Keratinocyte (primary cell): ENCODE data around the gene CALCR. TPM values are rescaled to one million over a fixed set of nuclear protein-coding genes. Genes with fewer than 3 reads are reported as not detected.

Experiments used
- DNase-seq: peaks from one replicate; pipeline ENCODE4 v3.0.0-alpha.2; 2011; ENCODE audit warnings: low read depth, missing footprints, low spot score
- FAIRE-seq: peaks from 2 replicates; lab custom pipeline; 2011; peaks lifted over from hg19 to GRCh38; lab: Jason Lieb, UNC
- H2AFZ ChIP-seq: 2 replicates; pipeline ENCODE4 v1.6.0; 2012; ENCODE audit warnings: low read length, control low read depth, inconsistent platforms; ENCODE audit not compliant: control insufficient read depth
- H3K27ac ChIP-seq: 2 replicates; pipeline ENCODE4 v1.5.1; 2011; ENCODE audit warnings: low read length; ENCODE audit not compliant: control insufficient read depth, insufficient read depth
- H3K27me3 ChIP-seq: 3 replicates; pipeline ENCODE4 v1.6.0; 2011; ENCODE audit warnings: low read length; ENCODE audit not compliant: control insufficient read depth, insufficient read depth; ENCODE audit errors: extremely low read depth
- H3K36me3 ChIP-seq, 2 experiments: 2 replicates in 1 of 2; 3 replicates in 1 of 2; pipeline ENCODE4 v1.5.1; 2011; ENCODE audit warnings: low read length in 2 of 2, mild to moderate bottlenecking in 1 of 2; ENCODE audit not compliant: control insufficient read depth in 2 of 2, insufficient read depth in 2 of 2; ENCODE audit errors: extremely low read depth in 1 of 2
- H3K4me1 ChIP-seq: 3 replicates; pipeline ENCODE4 v1.5.1; 2011; ENCODE audit warnings: low read length; ENCODE audit not compliant: control insufficient read depth, insufficient read depth; ENCODE audit errors: extremely low read depth
- H3K4me2 ChIP-seq: 3 replicates; pipeline ENCODE4 v1.6.0; 2011; ENCODE audit warnings: low read depth, low read length; ENCODE audit not compliant: control insufficient read depth, insufficient read depth; ENCODE audit errors: extremely low read depth
- H3K4me3 ChIP-seq, 3 experiments: fragments of 200-600 bp in 1 of 3; sonication (generic) in 1 of 3; 2 replicates in 2 of 3; 3 replicates in 1 of 3; pipeline ENCODE4 v1.5.1; 2011 to 2016; ENCODE audit warnings: low read length in 3 of 3, mild to moderate bottlenecking in 3 of 3, control low read depth in 2 of 3, inconsistent platforms in 1 of 3, low read depth in 1 of 3, mixed read lengths in 1 of 3, mixed run types in 1 of 3, moderate library complexity in 1 of 3; ENCODE audit not compliant: control insufficient read depth in 2 of 3, insufficient read depth in 2 of 3; ENCODE audit errors: extremely low read depth in 1 of 3
- H3K79me2 ChIP-seq: 2 replicates; pipeline ENCODE4 v1.6.0; 2012; ENCODE audit warnings: low read length; ENCODE audit not compliant: control insufficient read depth, insufficient read depth
- H3K9ac ChIP-seq: 3 replicates; pipeline ENCODE4 v1.6.0; 2011; ENCODE audit warnings: low read length; ENCODE audit not compliant: control insufficient read depth, insufficient read depth; ENCODE audit errors: extremely low read depth
- H3K9me1 ChIP-seq: 3 replicates; pipeline ENCODE4 v1.6.0; 2011; ENCODE audit warnings: low read length; ENCODE audit not compliant: control insufficient read depth, insufficient read depth; ENCODE audit errors: extremely low read depth
- H3K9me3 ChIP-seq: 2 replicates; pipeline ENCODE4 v1.5.1; 2012; ENCODE audit warnings: low read depth, low read length; ENCODE audit not compliant: control insufficient read depth
- H4K20me1 ChIP-seq: 3 replicates; pipeline ENCODE4 v1.6.0; 2011; ENCODE audit warnings: low read length; ENCODE audit not compliant: control insufficient read depth, insufficient read depth; ENCODE audit errors: extremely low read depth
- CTCF ChIP-seq, 3 experiments: IDR thresholded peaks in 1 of 3; conservative IDR thresholded peaks in 1 of 3; optimal IDR thresholded peaks in 1 of 3; 2 replicates in 2 of 3; 3 replicates in 1 of 3; pipeline versions ENCODE3 to v1.5.1; 2011; ENCODE audit warnings: low read length in 3 of 3, mild to moderate bottlenecking in 3 of 3, moderate library complexity in 2 of 3, control low read depth in 1 of 3, inconsistent platforms in 1 of 3; ENCODE audit not compliant: insufficient read depth in 2 of 3; ENCODE audit errors: extremely low read depth in 1 of 3
- EZH2 ChIP-seq: IDR thresholded peaks from one replicate; pipeline ENCODE4 v1.6.1; 2012; ENCODE audit warnings: inconsistent platforms, mild to moderate bottlenecking, low read length, moderate library complexity
- dilution Hi-C: fragments of 300-500 bp; cut with MboI; formaldehyde crosslinking; loops from one replicate; pipeline ENCODE4 v1.7.0; 2020; ENCODE audit warnings: low sequenced_read_pairs; ENCODE audit not compliant: extremely low pct_ligation_motif_present
- polyA plus RNA-seq, 5 experiments: library from polyadenylated mRNA; depleted of rRNA in 3 of 5; stranded (reverse) in 3 of 5; stranded (forward) in 1 of 5; unstranded in 1 of 5; fragments of >200 nt; gene quantifications; 1 replicate in 1 of 5; 2 replicates in 3 of 5; 3 replicates in 1 of 5; pipeline versions ENCODE4 v1.2.1 to v1.2.3, GENCODE V29; 2011 to 2012; ENCODE audit warnings: missing spikeins in 2 of 5, low read depth in 1 of 5, low replicate concordance in 1 of 5

Gene CALCR
- polyA plus RNA-seq, 1 donor (not counting 4 experiments of a cell fraction or from before 2014, with no cell fraction given): not detected

- Histone ChIP-seq H3K79me2 (no peaks in the 10 kb centered on the region), H3K4me3 (no peak overlapping the region), H3K4me2 (no peak overlapping the region), H3K27me3 (no peaks in the 10 kb centered on the region), H3K27ac (no peak overlapping the region), H2AFZ (no peak overlapping the region), H4K20me1 (no peaks in the 10 kb centered on the region), H3K36me3 (no peaks in the 10 kb centered on the region), H3K9ac (no peak overlapping the region), H3K4me1 (no peaks in the 10 kb centered on the region), H3K9me1 (no peaks in the 10 kb centered on the region), H3K9me3 (no peaks in the 10 kb centered on the region)
- DNase-seq (no peak), FAIRE-seq (no peak)
- dilution Hi-C loops: no loop called here
- TF ChIP-seq CTCF (optimal IDR thresholded peaks at IDR 0.05 in 1 of 3, IDR thresholded peaks at IDR 0.05 in 1 of 3, conservative IDR thresholded peaks at IDR 0.05 in 1 of 3; ENCODE audit: extremely low read depth in 1 of 3, insufficient read depth in 2 of 3, low read length in 3 of 3) (no peak), EZH2 (no peak)
Observed at GRCh38 chr7:93392984-93393383, 181.5 kb downstream of the CALCR start.

- dilution Hi-C loops: no loop called here
- FAIRE-seq (no peak), DNase-seq (no peak)
- Histone ChIP-seq H3K27me3 (no peaks in the 10 kb centered on the region), H3K4me3 (no peak overlapping the region), H3K27ac (no peak overlapping the region), H4K20me1 (no peaks in the 10 kb centered on the region), H3K9ac (no peak overlapping the region), H3K79me2 (no peaks in the 10 kb centered on the region), H2AFZ (no peak overlapping the region), H3K9me1 (no peaks in the 10 kb centered on the region), H3K4me2 (no peak overlapping the region), H3K9me3 (no peaks in the 10 kb centered on the region), H3K4me1 (no peaks in the 10 kb centered on the region), H3K36me3 (no peaks in the 10 kb centered on the region)
- TF ChIP-seq EZH2 (no peak), CTCF (optimal IDR thresholded peaks at IDR 0.05 in 1 of 3, IDR thresholded peaks at IDR 0.05 in 1 of 3, conservative IDR thresholded peaks at IDR 0.05 in 1 of 3; ENCODE audit: extremely low read depth in 1 of 3, insufficient read depth in 2 of 3, low read length in 3 of 3) (no peak)
Observed at GRCh38 chr7:93390660-93391059, 183.9 kb downstream of the CALCR start.
